Amygdala (tissue), 56 donors: Measurements from ENCODE around the gene SNRPB.

Experiments
- DNase-seq, 56 donors: peaks; one replicate each; lab custom pipeline; 2025; lab: John Stamatoyannopoulos, UW

SNRPB gene

GRCh38 chr20:2475850-2476741 is 5.5 kb upstream of the SNRPB start:
- no peak for DNase-seq

- DNase-seq, result no peak
Measured at GRCh38 chr20:2473516-2473915, 2.9 kb upstream of the SNRPB start.

- DNase-seq, result peak in 20 of 56 donors; percentile 12 to 69 (median 43)
Measured at GRCh38 chr20:2469991-2470422, 582 bp downstream of the SNRPB start.

- no peak for DNase-seq
Measured at GRCh38 chr20:2468581-2469407, 1.8 kb downstream of the SNRPB start.

GRCh38 chr20:2467412-2467811 is 3.2 kb downstream of the SNRPB start:
- DNase-seq, result no peak

GRCh38 chr20:2465100-2465499 is 5.5 kb downstream of the SNRPB start:
- DNase-seq, result no peak

GRCh38 chr20:2463616-2464365 is 6.8 kb downstream of the SNRPB start:
- no peak for DNase-seq

- no peak for DNase-seq
Measured at GRCh38 chr20:2462484-2462883, 8.1 kb downstream of the SNRPB start.

- no peak for DNase-seq
Measured at GRCh38 chr20:2460752-2461424, 9.7 kb downstream of the SNRPB start.

GRCh38 chr20:2459981-2460751 is 10.4 kb downstream of the SNRPB start:
- no peak for DNase-seq

- no peak for DNase-seq
Measured at GRCh38 chr20:2458919-2459499, 11.6 kb downstream of the SNRPB start.

GRCh38 chr20:2455771-2456497 is 14.7 kb downstream of the SNRPB start:
- DNase-seq, result no peak

- DNase-seq, result no peak
Measured at GRCh38 chr20:2453792-2454191, 16.8 kb downstream of the SNRPB start.

- DNase-seq, result peak in 52 of 56 donors; percentile 2 to 78 (median 42)
Measured at GRCh38 chr20:2451939-2452732, 18.5 kb downstream of the SNRPB start.

- no peak for DNase-seq
Measured at GRCh38 chr20:2451422-2451821, 19.2 kb downstream of the SNRPB start.

- DNase-seq, result no peak
Measured at GRCh38 chr20:2449386-2449785, 21.2 kb downstream of the SNRPB start.

- no peak for DNase-seq
Measured at GRCh38 chr20:2446845-2447244, 23.7 kb downstream of the SNRPB start.
